GM11168 (cell line): Measurements from ENCODE around the gene KDM3A.

ENCODE experiments used
- in situ Hi-C: fragments of 300-500 bp; cut with MboI; formaldehyde crosslinking; loops from one replicate; pipeline ENCODE4 v1.12.0; 2022; ENCODE audit warnings: low sequenced_read_pairs; ENCODE audit not compliant: unreplicated experiment

KDM3A gene, protein sequence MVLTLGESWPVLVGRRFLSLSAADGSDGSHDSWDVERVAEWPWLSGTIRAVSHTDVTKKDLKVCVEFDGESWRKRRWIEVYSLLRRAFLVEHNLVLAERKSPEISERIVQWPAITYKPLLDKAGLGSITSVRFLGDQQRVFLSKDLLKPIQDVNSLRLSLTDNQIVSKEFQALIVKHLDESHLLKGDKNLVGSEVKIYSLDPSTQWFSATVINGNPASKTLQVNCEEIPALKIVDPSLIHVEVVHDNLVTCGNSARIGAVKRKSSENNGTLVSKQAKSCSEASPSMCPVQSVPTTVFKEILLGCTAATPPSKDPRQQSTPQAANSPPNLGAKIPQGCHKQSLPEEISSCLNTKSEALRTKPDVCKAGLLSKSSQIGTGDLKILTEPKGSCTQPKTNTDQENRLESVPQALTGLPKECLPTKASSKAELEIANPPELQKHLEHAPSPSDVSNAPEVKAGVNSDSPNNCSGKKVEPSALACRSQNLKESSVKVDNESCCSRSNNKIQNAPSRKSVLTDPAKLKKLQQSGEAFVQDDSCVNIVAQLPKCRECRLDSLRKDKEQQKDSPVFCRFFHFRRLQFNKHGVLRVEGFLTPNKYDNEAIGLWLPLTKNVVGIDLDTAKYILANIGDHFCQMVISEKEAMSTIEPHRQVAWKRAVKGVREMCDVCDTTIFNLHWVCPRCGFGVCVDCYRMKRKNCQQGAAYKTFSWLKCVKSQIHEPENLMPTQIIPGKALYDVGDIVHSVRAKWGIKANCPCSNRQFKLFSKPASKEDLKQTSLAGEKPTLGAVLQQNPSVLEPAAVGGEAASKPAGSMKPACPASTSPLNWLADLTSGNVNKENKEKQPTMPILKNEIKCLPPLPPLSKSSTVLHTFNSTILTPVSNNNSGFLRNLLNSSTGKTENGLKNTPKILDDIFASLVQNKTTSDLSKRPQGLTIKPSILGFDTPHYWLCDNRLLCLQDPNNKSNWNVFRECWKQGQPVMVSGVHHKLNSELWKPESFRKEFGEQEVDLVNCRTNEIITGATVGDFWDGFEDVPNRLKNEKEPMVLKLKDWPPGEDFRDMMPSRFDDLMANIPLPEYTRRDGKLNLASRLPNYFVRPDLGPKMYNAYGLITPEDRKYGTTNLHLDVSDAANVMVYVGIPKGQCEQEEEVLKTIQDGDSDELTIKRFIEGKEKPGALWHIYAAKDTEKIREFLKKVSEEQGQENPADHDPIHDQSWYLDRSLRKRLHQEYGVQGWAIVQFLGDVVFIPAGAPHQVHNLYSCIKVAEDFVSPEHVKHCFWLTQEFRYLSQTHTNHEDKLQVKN (N-terminal part only)

DNA sequence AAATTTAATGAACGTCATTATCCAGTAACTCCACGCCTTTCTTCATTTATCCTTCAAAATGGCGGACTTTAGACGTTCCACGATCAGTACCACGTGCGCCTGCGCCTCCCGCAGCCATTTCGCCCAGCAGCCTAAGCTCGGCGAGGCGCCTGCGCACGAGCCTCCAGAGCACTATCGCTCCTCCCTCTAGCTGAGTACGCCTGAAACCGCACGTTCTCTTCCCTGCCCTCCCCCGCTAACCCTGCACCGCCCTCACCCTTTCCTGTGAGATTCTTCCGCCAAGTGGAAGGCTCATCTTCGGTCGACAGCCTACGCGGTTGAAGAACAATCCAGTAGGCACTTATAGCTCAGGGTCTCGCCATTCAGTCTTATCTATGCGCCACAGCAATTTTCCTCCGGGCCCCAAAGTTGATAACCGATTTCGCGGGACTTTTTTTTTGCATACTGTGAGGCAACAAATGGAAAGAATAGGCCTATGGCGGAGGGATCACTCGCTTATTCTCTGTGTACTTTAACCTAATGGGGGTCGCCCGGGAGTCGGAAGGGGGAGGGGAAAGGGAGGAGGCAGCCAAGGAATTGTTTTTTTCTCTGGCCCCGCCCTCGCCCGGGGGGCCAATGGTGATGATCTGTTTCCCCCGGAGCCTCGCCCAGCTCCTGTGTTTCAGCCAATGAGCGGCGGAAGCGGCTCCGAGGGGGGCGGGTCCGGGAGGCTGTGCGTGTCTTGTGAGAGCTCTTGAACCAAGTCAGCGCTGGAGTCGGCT lies at the start of gene KDM3A:
Gene KDM3A, plus strand, starts transcription at position 741 of the 761 bp plus-strand sequence. CDS start 677 bp downstream, outside the sequence.
- in situ Hi-C loops: no loop called here

DNA sequence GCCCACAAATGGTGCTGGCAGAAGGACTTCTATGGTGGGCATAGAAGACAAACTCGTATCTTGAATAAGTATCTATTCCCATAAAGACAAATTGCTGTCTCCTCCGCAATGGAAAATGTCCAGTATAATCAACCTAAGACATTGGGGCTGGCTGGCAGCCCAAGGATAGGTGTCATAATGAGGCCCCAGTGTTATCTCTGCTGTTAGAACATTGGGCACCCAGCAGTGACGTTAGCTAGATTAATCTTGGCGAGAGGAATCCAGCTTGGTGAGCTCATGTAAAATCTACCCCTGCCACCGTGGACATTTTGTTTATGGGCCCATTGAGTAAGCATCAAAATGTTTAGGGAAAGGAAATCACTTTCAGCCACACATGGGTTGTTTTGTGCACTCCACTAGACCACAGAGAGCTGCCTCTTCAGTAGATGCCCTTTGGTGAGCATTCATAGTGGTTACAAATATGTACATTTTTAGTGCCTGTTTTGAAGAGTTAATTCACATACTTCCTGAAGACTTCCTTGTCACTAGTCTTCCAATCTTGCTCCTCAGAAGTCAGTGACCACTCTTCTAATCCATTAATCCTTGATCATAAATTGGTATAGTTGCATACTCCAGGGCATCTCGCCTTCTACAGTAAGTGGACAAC lies 48.2 kb upstream of the KDM3A start:
- in situ Hi-C loops: no loop called here

DNA sequence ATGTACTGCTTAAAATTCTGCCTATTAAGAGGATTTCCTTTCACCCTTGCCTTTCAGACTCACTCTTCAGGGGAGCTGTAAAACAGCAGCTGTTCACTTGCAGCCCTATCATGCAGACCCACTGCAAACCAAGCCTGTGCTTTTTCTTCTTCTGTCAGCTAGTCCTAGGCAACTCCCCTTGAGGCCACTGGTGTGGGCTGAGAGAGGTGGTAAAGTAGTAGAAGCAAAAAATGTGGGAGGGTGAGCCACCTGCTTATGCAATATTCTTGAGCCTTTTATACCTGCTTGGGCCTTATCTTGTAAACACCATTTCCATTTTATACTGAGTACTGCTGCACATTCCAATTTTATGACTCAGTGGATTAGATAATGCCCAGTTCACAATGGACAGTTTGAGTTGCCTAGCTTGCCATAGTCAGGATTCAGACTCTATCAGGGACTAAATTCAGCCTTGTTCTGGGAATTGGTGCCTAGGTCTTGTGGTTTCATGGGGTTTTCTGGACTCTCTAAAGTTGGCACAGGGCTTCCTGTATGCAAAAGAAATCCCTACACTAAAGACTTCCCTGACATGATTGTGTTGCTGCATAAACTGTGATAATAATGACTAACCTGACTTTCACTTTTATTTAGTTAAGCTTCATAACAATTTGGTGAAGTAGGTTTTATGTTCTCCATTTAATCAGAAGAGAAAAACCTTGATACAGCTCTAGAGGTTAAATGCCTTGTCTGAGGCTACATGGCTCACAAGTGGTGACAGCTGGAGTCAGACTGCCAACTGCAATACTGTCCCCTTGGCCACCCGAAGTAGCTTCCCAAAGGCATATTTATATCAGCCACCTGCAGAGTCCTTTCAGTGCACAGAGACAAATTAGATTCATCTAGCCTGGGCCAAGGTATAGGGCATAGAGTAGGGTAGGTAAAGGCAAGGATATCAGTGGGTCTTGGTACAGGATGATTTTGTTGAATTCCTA lies 47.4 kb upstream of the KDM3A start:
- in situ Hi-C loops: no loop called here

DNA sequence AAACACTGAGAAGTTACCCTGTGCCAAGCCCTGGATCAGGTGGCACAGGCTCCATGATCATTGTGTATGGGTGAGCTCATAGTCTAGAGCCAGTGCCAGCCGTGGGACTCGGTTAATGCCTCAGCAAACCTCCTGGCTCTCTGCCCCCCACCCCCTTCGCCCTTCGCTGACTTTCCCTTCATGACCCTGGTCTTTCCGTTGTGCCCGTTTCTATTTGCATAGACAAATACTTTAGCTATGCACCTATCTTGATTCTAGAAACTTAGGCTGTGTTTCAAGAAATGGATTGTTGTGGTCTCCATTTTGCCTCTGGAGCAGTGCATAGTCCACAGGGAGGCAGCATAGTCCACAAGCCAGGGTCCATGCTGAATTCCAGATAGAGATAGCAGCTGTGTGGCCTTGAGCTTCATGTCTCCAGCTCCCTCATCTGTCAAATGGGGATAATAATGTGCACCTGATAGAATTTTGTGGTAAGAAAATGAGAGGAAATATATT lies 44.8 kb upstream of the KDM3A start:
- in situ Hi-C loops: no loop called here

DNA sequence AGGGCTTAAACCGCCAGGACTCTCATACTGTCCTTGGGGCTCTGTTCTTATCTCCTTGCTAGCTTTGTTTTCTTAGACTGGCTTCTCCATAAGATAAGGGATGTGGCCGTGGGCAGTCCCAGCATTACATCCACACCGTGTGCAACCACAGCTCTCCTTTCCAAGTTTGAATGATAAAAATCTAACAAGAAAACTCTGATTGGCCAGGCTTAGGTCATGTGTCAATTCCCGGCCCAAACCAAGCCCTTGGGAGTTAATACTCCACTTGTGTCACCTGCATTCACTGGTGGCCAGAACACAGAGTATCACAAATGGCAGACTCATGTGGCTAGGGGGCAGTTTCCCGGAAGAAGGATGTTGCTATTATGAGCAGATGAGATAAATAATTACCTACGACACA lies 43.2 kb upstream of the KDM3A start:
- in situ Hi-C loops: no loop called here

DNA sequence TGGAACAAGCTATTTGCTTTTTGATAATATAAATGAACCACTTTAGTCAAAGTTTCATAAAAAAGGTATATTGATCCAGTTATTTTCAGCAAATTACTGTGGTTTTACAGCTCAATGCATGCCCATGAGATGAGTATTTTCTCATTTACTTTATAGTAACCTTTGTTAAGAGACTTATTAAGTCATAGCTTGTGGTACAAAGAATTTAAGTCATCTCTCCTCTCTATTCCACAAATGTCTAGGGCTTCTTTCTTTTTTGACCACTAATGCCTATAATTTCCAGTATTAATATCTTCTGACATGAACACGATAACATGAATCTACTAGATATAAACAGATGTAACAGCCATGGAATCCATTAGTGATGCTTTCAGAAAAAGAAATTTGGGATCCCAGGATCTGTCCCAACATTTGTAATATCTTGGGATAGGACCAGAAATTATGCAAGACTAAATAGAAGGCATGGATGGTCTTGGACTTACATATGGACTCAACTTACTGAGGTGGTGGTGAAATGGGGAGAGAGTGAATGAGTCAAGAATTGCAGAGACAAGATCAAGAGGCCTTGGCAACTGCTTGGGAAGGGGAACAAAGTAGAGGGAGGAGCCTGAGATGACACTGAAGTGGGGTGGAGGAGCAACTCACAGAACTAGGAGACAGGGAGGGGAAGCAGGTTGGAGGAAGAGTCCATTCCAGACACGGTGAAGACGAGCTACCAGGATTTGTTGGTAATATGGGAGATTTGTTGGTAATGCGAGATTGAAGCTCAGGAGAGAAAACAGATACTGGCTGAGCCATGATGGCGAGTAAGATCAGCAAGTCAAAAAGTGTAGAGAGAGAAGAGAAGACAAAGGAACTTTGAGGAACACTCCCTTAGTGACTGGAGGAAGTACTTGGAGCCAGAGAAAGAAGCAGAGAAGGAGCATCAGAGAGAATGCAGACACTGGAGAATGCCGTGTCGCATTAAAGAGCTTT lies 42.4 kb upstream of the KDM3A start:
- in situ Hi-C loops: no loop called here

DNA sequence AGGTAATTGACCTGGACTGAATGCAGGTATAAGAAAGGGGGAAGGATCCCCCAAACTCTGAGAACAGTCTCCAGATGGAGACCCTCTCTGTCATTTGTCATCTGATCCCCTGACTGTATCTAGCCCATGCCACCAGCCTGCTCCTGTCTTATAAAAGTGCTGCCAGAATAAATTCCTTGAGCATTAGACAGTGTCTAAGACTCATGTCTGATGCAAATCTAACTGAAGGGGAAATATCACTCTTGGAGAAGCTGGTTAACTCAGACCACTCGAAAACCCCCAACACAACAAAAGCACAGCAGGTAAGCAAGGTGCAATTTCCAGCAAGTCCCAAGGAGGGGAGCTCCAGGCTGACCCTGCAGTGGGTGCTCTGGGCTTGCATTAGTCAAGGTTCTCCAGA lies 40.9 kb upstream of the KDM3A start:
- in situ Hi-C loops: no loop called here

DNA sequence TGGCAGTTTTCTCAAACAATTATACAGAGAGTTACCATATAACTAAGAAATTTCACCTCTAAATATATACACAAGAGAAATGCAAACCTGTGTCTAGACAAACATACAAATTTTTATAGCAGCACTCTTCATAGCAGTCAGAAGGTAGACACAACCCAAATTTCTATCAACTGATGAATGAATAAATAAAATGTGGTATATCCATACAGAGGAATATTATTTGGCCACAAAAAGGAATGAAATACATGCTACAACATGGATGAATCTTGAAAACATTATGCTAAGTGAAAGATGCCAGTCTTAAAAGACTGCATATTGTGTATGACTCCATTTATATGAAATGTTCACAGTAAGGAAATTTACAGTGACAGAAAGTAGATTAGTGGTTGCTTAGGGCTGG lies 30.6 kb upstream of the KDM3A start:
- in situ Hi-C loops: no loop called here

DNA sequence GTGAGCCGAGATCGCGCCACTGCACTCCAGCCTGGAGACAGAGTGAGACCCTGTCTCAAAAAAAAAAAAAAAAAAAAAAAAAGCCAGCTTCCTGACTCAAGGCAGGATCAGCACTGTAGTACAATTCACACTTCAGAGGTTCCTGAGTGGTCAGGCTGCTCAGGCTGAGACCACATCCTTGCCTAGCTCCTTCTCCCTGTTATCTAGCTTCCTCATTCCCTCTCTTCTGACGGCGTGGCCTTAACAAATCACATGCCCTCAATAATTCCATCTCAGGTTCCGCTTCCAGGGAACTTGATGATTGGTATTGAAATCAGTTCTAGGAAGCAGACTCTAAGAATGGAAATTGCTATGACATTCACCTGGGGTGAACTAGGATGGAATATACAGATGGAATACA lies 29.8 kb upstream of the KDM3A start:
- in situ Hi-C loops: no loop called here

DNA sequence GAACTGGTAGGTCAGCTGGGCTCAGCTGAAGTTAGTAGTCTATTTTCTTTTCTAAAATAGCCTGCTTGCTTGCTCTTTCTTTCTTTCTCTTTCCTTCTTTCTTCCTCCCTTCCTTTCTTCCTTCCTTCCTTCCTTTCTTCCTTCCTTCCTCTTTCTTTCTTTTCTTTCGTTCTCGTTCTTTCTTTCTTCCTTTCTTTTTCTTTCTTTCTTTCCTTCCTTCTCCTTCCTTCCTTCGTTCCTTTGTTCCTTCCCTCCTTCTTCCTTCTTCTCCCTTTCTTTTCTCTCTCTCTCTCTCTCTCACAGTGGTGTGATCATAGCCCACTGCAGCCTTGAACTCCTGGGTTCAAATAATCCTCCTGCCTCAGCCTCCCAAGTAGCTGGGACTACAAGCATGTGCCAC lies 29.2 kb upstream of the KDM3A start:
- in situ Hi-C loops: no loop called here

DNA sequence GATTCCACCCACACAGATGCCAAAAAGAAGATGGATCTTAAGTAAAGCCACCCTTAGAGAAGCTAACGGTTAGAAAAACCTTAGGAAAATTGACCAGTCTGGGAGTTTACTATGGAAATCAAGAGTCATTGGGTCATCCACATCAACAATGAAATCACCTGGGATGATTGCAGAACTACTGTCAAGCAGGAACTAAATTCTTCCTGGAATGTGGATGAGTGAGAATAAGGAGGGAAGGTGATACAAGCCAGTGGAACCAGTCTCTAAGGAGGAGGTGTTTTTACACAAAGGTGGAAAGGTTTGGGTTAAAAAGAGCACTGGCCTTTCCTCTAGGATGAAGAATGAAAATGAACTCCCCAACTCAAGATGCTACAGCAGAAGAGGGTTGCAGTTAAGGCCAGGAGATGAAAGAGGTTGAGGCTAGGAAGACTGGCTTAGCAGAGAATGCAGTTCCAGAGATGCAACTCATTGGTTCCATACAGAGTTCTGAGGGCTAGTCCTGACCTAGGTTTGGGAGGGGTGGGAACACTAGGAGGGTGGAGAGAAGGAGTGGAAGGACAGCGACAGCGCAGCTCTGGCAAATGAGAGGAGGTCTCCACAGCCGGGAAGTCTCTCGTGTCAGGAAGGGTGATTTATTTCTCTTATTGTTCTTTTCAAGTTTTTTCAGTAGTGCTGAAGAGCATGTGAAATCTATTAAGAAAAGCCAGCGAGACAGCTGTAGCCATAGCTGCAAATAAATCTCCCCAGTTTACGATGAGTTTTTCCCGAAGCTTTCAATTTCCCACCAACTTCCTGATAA lies 27.7 kb upstream of the KDM3A start:
- in situ Hi-C loops: no loop called here

DNA sequence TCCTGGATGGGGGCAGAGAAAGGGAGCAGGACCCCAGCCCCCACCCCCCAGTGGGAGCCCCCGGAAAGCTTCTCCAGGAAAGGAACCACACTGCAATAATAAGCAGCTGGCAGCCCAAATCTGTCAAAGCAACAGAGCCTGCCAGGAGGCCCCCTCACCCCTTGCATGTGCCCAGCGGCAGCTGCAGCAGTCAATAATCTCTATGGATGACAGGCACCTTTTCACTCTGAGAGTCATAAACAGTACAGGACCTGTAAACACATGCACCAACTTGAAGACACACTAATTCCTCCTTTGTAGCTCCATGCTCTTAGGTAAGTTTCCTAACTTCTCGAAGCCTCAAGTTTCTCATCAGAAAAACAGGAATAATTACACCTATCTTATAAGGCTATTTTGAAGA lies 26.2 kb upstream of the KDM3A start:
- in situ Hi-C loops: no loop called here

DNA sequence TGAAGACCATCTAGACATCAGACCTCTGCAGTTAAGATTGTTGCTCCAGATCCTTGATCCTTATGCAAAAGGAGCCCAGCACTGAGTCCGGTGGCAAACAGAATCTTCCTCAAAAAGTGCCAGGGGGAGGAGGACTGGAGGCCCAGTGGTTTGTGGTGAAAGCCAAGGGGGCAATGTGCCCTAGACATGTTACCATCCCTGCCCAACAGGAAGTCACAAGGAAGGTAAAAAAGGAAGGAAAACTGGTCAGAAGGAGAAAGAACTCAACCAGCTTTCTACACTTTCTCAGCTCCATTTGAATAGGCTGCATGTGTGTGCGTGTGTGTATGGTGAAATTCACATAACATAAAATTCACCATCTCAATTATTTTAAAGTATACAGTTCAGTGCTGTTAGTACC lies 25.0 kb upstream of the KDM3A start:
- in situ Hi-C loops: no loop called here

DNA sequence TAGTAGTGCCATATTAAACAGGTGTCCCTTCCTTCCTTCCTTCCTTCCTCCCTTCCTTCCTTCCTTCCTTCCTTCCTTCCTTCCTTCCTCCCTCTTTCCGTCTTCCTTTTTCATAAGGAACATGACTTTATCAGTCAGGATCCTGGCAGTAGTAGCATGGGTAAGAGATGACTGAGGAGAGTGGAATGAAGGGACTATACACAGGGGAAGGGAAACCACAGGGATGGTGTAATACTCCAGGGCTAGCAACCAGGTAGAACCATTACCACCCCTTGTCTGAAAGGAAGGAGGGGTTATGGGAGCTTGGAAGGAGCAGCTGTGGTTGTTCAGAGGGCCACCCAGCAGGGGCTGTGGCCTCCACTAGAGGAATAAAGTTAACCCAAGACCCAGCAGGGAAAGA lies 23.2 kb upstream of the KDM3A start:
- in situ Hi-C loops: no loop called here

DNA sequence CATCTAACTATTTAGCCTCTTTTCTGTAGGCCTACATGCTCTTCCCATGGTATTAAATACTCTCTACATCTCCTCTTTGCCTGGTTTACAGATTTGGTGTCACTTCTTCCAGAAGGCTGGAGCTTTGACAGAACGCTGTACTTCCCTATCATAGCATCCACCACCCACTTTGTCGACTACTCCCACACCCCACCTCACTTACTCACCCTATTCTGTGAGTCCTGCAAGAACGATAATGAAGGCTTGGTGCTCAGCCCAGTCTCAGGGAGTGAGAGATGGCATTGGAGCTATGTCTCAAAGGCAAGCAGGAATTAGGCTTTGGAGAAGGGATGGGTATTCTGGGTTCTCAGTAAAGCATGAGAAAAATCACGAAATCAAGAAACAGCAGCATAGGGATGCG lies 20.3 kb upstream of the KDM3A start:
- in situ Hi-C loops: no loop called here

DNA sequence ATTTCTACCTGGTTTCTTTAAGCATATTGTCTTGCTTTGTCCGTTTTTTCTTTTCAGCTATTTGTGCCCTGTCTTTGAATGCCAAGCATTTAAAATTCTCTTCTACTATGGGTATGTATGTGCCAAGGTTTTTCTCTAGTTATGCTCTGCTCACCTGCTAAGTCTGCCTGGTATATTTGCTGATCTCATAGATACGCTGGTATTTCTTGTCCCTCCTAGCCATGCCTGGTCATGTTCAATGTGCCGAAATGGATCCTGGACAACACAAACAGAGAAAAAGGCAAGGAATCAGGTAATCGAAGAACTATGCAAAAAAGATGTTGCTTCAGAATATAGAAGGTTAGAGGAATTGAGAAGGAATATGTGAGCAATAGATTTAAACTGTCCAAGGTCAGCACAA lies 14.9 kb upstream of the KDM3A start:
- in situ Hi-C loops: no loop called here
